GM12872 (cell line): ENCODE measurements around the gene S100A7.

Experiments
- TF ChIP-seq, protein P1 (sequence below): IDR thresholded peaks from 3 replicates; pipeline ENCODE4 v1.5.1; 2011; ENCODE audit warnings: low read depth, mild to moderate bottlenecking, low read length, moderate library complexity; ENCODE audit not compliant: insufficient read depth

Gene S100A7

DNA sequence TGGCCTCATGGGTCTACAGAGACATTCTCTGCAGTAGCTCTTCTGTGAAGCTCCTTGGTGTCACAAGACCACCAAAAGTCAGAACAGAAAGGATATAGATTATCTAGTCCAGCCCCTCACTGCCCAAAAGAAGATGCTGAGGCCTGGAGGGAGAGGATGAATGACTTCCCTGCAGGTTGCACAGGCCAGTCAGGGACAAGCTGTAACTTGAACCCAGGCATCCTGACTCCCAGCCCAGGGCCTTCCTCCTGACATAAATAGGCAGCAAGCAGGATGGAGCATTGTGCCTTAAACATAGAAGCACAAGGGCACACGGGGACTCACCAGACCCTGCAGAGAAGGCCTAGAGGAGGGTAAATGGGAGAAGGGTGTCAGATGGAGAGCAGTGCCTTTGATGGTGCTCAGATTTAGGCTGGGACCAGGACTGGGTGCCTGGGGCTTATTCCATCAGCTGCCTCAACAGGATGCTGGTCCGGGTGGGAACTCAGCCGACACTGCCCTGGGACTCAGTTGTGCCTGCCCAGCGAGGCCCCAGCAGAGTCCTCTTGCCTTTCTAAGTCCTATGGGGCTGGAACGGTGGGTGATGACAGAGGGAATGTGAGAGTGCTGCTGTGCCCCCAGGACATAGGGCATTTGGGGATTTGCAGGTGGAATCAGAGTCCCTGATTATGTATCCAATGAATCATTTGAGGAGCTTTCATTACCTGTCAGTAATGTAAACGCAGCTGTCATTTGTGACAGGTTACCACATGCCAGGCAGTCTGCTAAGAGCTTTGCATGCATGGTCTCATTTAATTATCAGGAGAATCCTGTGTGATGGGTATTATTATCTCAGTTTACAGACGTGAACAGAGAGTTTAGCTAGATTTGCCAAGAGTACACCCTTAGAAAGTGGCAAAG is 30.9 kb downstream of the S100A7 start:
- TF ChIP-seq, protein P1, sequence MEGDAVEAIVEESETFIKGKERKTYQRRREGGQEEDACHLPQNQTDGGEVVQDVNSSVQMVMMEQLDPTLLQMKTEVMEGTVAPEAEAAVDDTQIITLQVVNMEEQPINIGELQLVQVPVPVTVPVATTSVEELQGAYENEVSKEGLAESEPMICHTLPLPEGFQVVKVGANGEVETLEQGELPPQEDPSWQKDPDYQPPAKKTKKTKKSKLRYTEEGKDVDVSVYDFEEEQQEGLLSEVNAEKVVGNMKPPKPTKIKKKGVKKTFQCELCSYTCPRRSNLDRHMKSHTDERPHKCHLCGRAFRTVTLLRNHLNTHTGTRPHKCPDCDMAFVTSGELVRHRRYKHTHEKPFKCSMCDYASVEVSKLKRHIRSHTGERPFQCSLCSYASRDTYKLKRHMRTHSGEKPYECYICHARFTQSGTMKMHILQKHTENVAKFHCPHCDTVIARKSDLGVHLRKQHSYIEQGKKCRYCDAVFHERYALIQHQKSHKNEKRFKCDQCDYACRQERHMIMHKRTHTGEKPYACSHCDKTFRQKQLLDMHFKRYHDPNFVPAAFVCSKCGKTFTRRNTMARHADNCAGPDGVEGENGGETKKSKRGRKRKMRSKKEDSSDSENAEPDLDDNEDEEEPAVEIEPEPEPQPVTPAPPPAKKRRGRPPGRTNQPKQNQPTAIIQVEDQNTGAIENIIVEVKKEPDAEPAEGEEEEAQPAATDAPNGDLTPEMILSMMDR, result no peak

DNA sequence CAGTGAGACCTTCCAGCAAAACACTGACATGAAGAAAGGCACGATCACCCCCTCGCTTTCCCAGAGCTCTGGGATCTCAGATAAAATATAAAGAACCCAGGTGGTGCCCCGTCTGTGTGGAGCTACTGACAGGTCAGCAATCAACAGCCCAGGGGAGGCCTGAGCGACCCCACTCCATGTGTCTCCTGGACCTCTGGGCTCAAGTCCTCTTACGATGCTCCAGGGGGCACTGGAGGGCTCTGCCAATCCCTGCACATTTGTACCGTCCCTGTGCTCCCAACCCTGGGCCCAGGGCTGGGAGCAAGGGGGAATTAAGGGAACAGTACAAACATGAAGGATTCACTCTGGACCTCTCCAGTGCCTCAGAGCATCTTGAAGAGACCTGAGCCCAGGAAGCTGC is 31.7 kb downstream of the S100A7 start:
- TF ChIP-seq, protein P1, result no peak

DNA sequence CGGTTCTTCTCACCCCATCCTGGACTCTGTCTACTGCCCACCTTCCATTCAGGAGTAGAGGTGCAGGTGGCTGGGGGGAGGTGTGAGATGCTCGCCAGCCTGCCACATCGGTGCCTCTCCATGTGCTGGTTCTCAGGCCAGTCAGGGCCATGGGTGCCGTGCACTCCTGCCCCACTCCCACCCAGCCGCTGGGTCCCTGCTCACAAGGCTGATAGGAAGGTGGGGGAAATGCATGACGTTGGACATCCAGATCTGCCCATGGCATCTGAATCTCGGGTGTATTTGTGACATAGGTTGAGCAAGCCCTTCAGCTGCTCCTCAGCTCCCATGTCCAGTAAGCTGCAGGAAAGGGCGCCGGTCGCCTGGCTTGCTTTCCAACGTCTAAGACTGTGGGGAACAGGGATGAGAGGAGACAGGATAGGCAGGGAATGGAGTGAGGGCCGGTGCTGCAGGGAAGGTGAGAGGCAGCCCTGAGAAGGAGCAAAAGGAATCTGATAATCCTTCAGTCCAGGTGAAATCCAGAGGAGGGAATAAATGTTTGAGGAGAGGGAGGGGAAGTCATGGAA is 32.3 kb downstream of the S100A7 start:
- TF ChIP-seq, protein P1, result no peak

DNA sequence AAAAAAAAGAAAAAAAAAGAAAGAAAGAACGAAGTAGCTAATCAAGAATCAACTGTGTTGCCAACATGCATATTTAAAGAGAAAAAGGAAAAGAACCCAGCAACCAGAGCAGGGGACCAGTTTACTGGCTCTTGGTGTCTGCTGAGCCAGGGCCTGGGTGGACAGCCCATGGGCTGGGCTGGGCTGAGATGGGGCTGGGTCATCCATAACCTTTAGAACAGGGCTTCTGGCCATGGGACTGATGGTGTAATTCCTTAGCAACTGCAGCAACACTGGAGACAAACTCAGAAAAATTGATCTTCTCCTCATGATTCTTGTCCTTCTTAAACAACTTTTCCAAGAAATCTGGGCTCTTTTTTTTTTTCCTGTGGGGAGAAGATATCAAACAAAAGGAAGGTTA is 33.6 kb downstream of the S100A7 start:
- TF ChIP-seq, protein P1, result no peak

DNA sequence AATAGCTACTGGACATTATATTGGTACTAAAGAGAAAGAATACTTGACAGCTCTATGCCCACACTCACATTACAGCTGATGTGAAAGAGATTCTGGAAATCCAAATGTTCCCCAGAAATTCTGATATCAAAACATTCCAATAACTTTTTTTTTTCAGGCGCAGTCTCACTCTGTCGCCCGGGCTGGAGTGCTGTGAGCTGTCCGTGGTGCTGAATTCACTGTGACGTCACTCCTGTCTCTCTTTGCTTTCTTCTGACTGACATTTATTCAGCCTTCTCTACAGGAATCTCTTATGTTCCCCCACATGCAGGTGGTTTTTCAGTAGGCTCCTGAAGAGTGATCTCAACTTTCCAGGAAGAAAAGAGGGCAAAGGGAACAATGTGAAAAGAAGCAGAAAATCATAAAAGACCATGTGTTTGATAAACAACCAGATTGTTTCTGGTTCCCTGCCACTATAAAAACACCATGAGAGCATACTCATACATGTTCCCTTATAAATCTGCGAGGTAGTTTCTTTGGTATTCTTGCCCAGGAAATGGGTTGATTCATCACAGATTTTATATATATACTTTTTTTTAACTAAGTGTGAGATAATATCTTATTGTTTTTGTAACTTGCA is 37.9 kb downstream of the S100A7 start:
- TF ChIP-seq, protein P1, result no peak

DNA sequence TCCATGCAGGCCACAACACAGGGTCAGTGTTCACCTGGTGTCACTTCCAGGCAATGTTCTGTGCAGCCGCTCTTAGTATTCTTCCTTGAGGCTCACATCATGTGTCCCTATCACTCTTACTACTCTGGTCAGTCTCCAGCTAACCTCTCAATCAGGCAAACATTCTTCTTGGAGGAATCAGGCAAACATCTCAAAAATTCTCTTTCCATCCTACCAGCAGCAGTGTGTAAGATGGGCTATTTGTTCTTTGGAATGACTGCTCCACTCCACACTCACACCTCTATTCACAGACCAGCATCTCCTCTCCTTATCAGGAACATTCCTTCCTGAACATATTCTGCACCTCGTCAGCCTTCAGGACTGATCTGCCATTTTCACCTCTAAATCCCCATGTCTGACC is 40.1 kb downstream of the S100A7 start:
- TF ChIP-seq, protein P1, result no peak

DNA sequence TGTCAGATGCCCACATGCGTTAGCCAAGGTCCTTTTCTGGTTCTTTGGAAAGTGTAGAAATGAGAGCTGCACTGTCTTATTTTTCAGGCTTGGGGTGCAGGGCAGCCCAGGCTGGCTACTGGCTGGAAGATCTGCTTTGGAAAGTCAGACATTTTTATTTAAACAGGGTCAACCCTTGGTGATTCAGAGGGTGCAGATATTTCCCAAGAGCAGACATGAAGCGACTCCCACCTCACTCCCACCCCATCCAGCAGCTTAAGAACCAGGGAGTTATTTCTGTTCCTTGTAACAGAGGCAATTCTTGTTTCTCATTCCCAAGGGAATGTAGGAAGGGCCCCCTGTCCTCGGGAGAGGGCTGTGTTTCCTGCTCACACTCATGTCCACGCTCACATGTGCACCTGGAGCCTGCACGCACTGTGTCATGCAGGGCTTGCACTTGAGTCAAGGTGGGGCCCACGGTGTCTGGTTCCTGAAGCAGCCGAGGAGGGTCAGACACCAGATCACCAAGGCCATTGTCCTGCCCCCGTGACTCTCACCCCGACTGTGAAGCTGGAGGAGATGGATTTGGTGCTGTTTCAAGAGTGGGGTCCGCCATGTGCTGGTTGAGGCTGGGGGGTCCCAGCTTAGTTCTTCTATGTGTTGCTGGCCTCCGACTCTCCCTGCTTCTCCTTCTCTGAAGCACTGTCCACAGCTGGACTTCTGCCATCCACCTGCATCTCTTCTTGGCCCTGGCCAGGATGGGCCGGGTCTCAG is 43.1 kb downstream of the S100A7 start:
- TF ChIP-seq, protein P1, result no peak
